A673 (cell line): Measurements from ENCODE around the gene SYNE1. TPM values are rescaled to one million over a fixed set of nuclear protein-coding genes. Genes with fewer than 3 reads are reported as not detected.

Source experiments
- BruUV-seq: library from RNA; stranded (reverse); fragments of 400-500 nt; replicated peaks from 2 replicates; lab custom pipeline; 2021; lab: Mats Ljungman, UMichigan
- CTCF ChIA-PET: fragments of 300-600 bp; sonication (Branson Sonifier 250); formaldehyde crosslinking; loops from one replicate; lab custom pipeline; 2022; ENCODE audit warnings: antibody characterized with exemption; lab: Charles Lee
- POLR2A ChIA-PET: fragments of 300-600 bp; sonication (Branson Sonifier 250); formaldehyde crosslinking; loops from one replicate; lab custom pipeline; 2022; ENCODE audit warnings: antibody characterized with exemption; ENCODE audit not compliant: low non-redundant PET; lab: Charles Lee
- DNase-seq: peaks from one replicate; pipeline ENCODE4 v3.0.0-alpha.2; 2015; ENCODE audit warnings: low spot score
- H3K27ac ChIP-seq: fragments of 200-600 bp; sonication (generic); 2 replicates; pipeline ENCODE4 v1.5.1; 2016; ENCODE audit warnings: mixed run types, low read depth, mild to moderate bottlenecking, mixed read lengths, antibody characterized with exemption, low read length; ENCODE audit not compliant: poor library complexity, severe bottlenecking
- H3K27me3 ChIP-seq: fragments of 200-600 bp; sonication (generic); replicated peaks from 2 replicates; pipeline ENCODE4 v1.6.1; 2017; ENCODE audit warnings: mixed run types, low read depth, mild to moderate bottlenecking, mixed read lengths, antibody characterized with exemption, low read length; ENCODE audit not compliant: insufficient read depth, poor library complexity
- H3K36me3 ChIP-seq: fragments of 200-600 bp; sonication (generic); 2 replicates; pipeline ENCODE4 v1.6.1; 2016; ENCODE audit warnings: mixed run types, mild to moderate bottlenecking, mixed read lengths, antibody characterized with exemption, low read length; ENCODE audit not compliant: insufficient read depth, poor library complexity, severe bottlenecking
- H3K4me1 ChIP-seq: fragments of 200-600 bp; sonication (generic); 2 replicates; pipeline ENCODE4 v1.6.1; 2017; ENCODE audit warnings: mixed run types, mild to moderate bottlenecking, mixed read lengths, antibody characterized with exemption, low read length; ENCODE audit not compliant: insufficient read depth, poor library complexity, severe bottlenecking
- H3K4me3 ChIP-seq: fragments of 200-600 bp; sonication (generic); 2 replicates; pipeline ENCODE4 v1.5.1; 2016; ENCODE audit warnings: low read depth, mixed run types, mild to moderate bottlenecking, mixed read lengths, low read length; ENCODE audit not compliant: poor library complexity, severe bottlenecking
- H3K9me3 ChIP-seq: fragments of 200-600 bp; sonication (generic); 2 replicates; pipeline ENCODE4 v1.6.1; 2016; ENCODE audit warnings: mixed run types, low read depth, mild to moderate bottlenecking, mixed read lengths, antibody characterized with exemption, low read length; ENCODE audit not compliant: poor library complexity, severe bottlenecking
- CTCF ChIP-seq: fragments of 300-800, 200-600 bp; sonication (generic); conservative IDR thresholded peaks from 2 replicates; pipeline ENCODE4 v1.5.1; 2017; ENCODE audit warnings: low read depth, mild to moderate bottlenecking, antibody characterized with exemption, low read length, moderate library complexity, mixed read lengths
- EZH2 ChIP-seq: fragments of 200-600 bp; sonication (generic); IDR thresholded peaks from 2 replicates; pipeline ENCODE4 v1.6.1; 2017; ENCODE audit warnings: borderline replicate concordance, low read depth, mild to moderate bottlenecking, mixed read lengths, antibody characterized with exemption, low read length; ENCODE audit not compliant: poor library complexity, severe bottlenecking
- intact Hi-C: fragments of 100-400 bp; cut with micrococcal nuclease; formaldehyde crosslinking; loops from one replicate; pipeline ENCODE4 v1.10.0; 2022; ENCODE audit not compliant: unreplicated experiment
- total RNA-seq: library from RNA; stranded (reverse); gene quantifications from 2 replicates; pipeline ENCODE4 v1.2.3, GENCODE V29; 2021

The SYNE1 gene
- total RNA-seq, 1 experiment from 2014 or later: 12.1 TPM

GRCh38 chr6:152571943-152572337 is 65.2 kb downstream of the SYNE1 start:
- intact Hi-C loops: no loop called here
- H3K27me3 ChIP-seq: no peaks in the 10 kb centered on the region
- peaks cover 57% of the 10 kb centered on the region for H3K4me1 ChIP-seq
- CTCF ChIA-PET: no interaction called here
- POLR2A ChIA-PET: no interaction called here
- H3K4me3 ChIP-seq: no peak overlapping the region
- DNase-seq: peak; percentile 65
- BruUV-seq: no TSS peak
- H3K27ac ChIP-seq: peak overlapping the region; percentile 55
- no peak for TF ChIP-seq CTCF
- TF ChIP-seq EZH2: no peak
- no peaks in the 10 kb centered on the region for H3K9me3 ChIP-seq
- H3K36me3 ChIP-seq: no peaks in the 10 kb centered on the region

DNA sequence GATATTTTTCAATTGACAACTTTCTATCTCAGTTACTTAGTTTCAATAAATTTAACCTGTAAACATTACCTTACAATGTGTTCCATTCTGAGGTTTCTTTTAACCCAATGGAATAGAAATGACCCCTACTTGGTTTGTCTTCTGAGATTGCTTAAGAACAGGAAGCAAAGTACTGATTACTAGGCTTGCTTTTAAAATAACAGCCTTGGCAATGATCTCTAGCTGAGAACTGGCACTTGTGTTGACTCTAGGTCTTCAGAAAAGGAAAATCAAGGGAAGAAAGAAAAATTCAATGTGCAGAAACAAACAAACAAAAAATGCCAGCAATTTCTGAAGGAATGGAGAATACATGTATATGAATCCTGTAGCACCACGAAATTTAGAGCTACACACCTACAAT is 66.1 kb downstream of the SYNE1 start:
- Histone ChIP-seq H3K9me3 (no peaks in the 10 kb centered on the region), H3K27me3 (no peaks in the 10 kb centered on the region), H3K36me3 (no peaks in the 10 kb centered on the region), H3K27ac (peak overlapping the region; percentile 22), H3K4me3 (no peak overlapping the region), H3K4me1 (peaks cover 48% of the 10 kb centered on the region)
- ChIA-PET POLR2A (no interaction called here), CTCF (no interaction called here)
- peak; percentile 46 for DNase-seq
- TF ChIP-seq EZH2 (no peak), CTCF (no peak)
- BruUV-seq: no TSS peak
- intact Hi-C loops: no loop called here

GRCh38 chr6:152566103-152566875 is 70.9 kb downstream of the SYNE1 start:
- H3K36me3 ChIP-seq: no peaks in the 10 kb centered on the region
- no peaks in the 10 kb centered on the region for H3K27me3 ChIP-seq
- BruUV-seq: no TSS peak
- H3K4me3 ChIP-seq: no peak overlapping the region
- no peaks in the 10 kb centered on the region for H3K9me3 ChIP-seq
- no peak for TF ChIP-seq EZH2
- no peak for TF ChIP-seq CTCF
- ChIA-PET POLR2A (interaction anchor here (0.6 kb wide), 1 partner anchor 9 kb away, joined by 3 read pairs; no protein-coding TSS in a partner anchor), CTCF (no interaction called here)
- no peak for DNase-seq
- H3K4me1 ChIP-seq: peaks cover 10% of the 10 kb centered on the region
- no peak overlapping the region for H3K27ac ChIP-seq
- intact Hi-C loops: no loop called here
